HG02938 (cell line): ENCODE measurements around the gene SLC6A6.
A peak's percentile ranks its signal among the peaks of the same experiment; 100 is the strongest.

Experiments used
- ATAC-seq: cut with Tn5 transposase; IDR thresholded peaks from one replicate; pipeline ENCODE4 v1.9.1; 2021; ENCODE audit warnings: mild to moderate bottlenecking, moderate library complexity; ENCODE audit not compliant: unreplicated experiment

SLC6A6 gene

GRCh38 chr3:14402304-14402811, at the start of gene SLC6A6:
Gene SLC6A6 (plus strand): TSS chr3:14402606. CDS start chr3:14443635, 41,029 bp downstream.
- peak; percentile 68 for ATAC-seq

- ATAC-seq: no peak
Observed at GRCh38 chr3:14353502-14353901, 48.9 kb upstream of the SLC6A6 start.

- ATAC-seq: no peak
Observed at GRCh38 chr3:14357463-14357862, 44.9 kb upstream of the SLC6A6 start.

GRCh38 chr3:14358426-14359211, 43.8 kb upstream of the SLC6A6 start:
- no peak for ATAC-seq

GRCh38 chr3:14359348-14359747, 43.1 kb upstream of the SLC6A6 start:
- ATAC-seq: no peak

GRCh38 chr3:14360123-14360881, 42.1 kb upstream of the SLC6A6 start:
- ATAC-seq: no peak

- no peak for ATAC-seq
Observed at GRCh38 chr3:14361068-14361677, 41.2 kb upstream of the SLC6A6 start.

- no peak for ATAC-seq
Observed at GRCh38 chr3:14362890-14363289, 39.5 kb upstream of the SLC6A6 start.

- ATAC-seq: no peak
Observed at GRCh38 chr3:14363379-14363778, 39.0 kb upstream of the SLC6A6 start.

GRCh38 chr3:14363991-14364390, 38.4 kb upstream of the SLC6A6 start:
- ATAC-seq: no peak

- ATAC-seq: no peak
Observed at GRCh38 chr3:14364580-14365292, 37.7 kb upstream of the SLC6A6 start.

GRCh38 chr3:14366248-14366647, 36.2 kb upstream of the SLC6A6 start:
- ATAC-seq: no peak

- no peak for ATAC-seq
Observed at GRCh38 chr3:14366915-14367823, 35.2 kb upstream of the SLC6A6 start.

- no peak for ATAC-seq
Observed at GRCh38 chr3:14368146-14368545, 34.3 kb upstream of the SLC6A6 start.

- ATAC-seq: no peak
Observed at GRCh38 chr3:14368885-14369284, 33.5 kb upstream of the SLC6A6 start.

- ATAC-seq: no peak
Observed at GRCh38 chr3:14369675-14370669, 32.4 kb upstream of the SLC6A6 start.

- ATAC-seq: no peak
Observed at GRCh38 chr3:14370720-14371572, 31.5 kb upstream of the SLC6A6 start.
